ENCODE measurements around the gene RAB44. TPM values are rescaled to one million over a fixed set of nuclear protein-coding genes. Genes with fewer than 3 reads are reported as not detected.

The RAB44 gene
- total and polyA plus RNA-seq, 2 of the 4 experiments (the other 2 are of a cell fraction), result 0.03 TPM; not detected in 1

DNA sequence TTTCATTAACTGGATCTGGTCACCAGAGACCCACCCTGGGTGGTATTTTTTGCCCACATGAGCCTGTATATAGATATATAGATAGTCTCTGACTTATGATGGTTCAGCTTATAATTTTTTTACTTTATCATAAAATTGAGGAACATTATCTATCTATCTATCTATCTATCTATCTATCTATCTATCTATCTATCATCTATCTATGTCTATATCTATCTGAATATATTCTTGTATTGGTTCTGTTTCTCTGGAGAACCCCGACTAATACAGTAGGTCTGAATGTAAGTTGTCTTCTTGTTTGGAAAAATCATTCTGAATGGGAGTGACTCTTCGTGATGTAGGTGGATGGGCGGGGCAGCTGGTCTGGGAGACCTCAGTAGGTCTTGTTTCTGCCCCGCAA lies 32.4 kb upstream of the RAB44 start:
- no peak overlapping the region for H4K5ac ChIP-seq (ENCODE audit: low read depth, low read length)
- no peak overlapping the region for H2BK5ac ChIP-seq (ENCODE audit: low read depth, low read length, poor library complexity, severe bottlenecking)
- no peak for DNase-seq
- peaks cover 13% of the 10 kb centered on the region for H3K4me1 ChIP-seq (ENCODE audit: control insufficient read depth, insufficient read depth, low read length)
- peaks cover 0 to 23% of the 10 kb centered on the region in 2 experiments; a peak in 2 of 4 replicates for H3K79me1 ChIP-seq (ENCODE audit: low read depth in 1 of 2, low read length in 2 of 2)
- ChIA-PET POLR2A (ENCODE audit: unreplicated experiment) (interaction anchor here (0.8 kb wide), 1 partner anchor 13 kb away, joined by 4 read pairs; the partner anchor contains the start of gene CDKN1A), CTCF (no interaction called here)
- no peaks in the 10 kb centered on the region for H3K27me3 ChIP-seq (ENCODE audit: control insufficient read depth, insufficient read depth, low read length)
- ATAC-seq (ENCODE audit: low read depth), result no peak
- dilution Hi-C loops (cut with HindIII; ENCODE audit: low sequenced_read_pairs, unreplicated experiment) (no loop called here), intact Hi-C loops (cut with micrococcal nuclease) (no loop called here), in situ Hi-C loops (cut with MboI; ENCODE audit: low sequenced_read_pairs) (no loop called here)
- no peak overlapping the region for H4K8ac ChIP-seq (ENCODE audit: low read depth in 2 of 2, low read length in 2 of 2)
- no peaks in the 10 kb centered on the region for H4K20me1 ChIP-seq (ENCODE audit: insufficient read depth, low read length)
- no peak overlapping the region for H3K4me3 ChIP-seq (ENCODE audit: insufficient read depth, low read depth, low read length)
- peaks cover 19% of the 10 kb centered on the region for H3K9me1 ChIP-seq (ENCODE audit: insufficient read depth, low read length)
- H3K36me3 ChIP-seq (ENCODE audit: control insufficient read depth, insufficient read depth, low read length), result no peaks in the 10 kb centered on the region
- no peaks in the 10 kb centered on the region for H3K9me3 ChIP-seq (ENCODE audit: control insufficient read depth, insufficient read depth, low read length)
- no TSS peak for BruUV-seq (replicated peaks)
- no peak overlapping the region for H3K23ac ChIP-seq (ENCODE audit: low read depth, low read length)
- peak overlapping the region; percentile 41; the same call in 1 of the 2 replicates for H2BK120ac ChIP-seq (ENCODE audit: low read depth, low read length)
- H3K27ac ChIP-seq (ENCODE audit: insufficient read depth, low read length), result no peak overlapping the region
- no peak overlapping the region for H3K14ac ChIP-seq (replicated peaks; ENCODE audit: low read depth, low read length)
- peak overlapping the region; percentile 91; the same call in 1 of the 3 replicates for H2BK15ac ChIP-seq (ENCODE audit: low read depth, low read length)
- H3K4me2 ChIP-seq (ENCODE audit: low read depth, low read length), result no peak overlapping the region
- H2AK5ac ChIP-seq (ENCODE audit: low read depth, low read length), result no peak overlapping the region
- peak overlapping the region; percentile 70 for H2BK20ac ChIP-seq (ENCODE audit: low read depth, low read length)
- no peak overlapping the region; the same call in 1 of the 2 replicates for H3K4ac ChIP-seq (ENCODE audit: low read depth, low read length)
- H3K18ac ChIP-seq (ENCODE audit: low read depth, low read length), result no peak overlapping the region
- H3K56ac ChIP-seq (ENCODE audit: extremely low read depth, insufficient read depth, low read length), result no peak overlapping the region
- no peak overlapping the region for H2AK9ac ChIP-seq (replicated peaks; ENCODE audit: low read depth, low read length, poor library complexity)
- no CpG with 5 or more reads among the region's 4 CpGs for WGBS, 2 experiments (ENCODE audit: extremely low coverage in 2 of 2, insufficient read length in 1 of 2)
- no peak overlapping the region for H2AFZ ChIP-seq (replicated peaks; ENCODE audit: low read length, poor library complexity)
- H4K91ac ChIP-seq (ENCODE audit: insufficient read depth, low read depth, low read length), result 0 out of 2 replicates have a peak overlapping the region, but pooled peaks have one; percentile 12
- no peak overlapping the region for H3K9ac ChIP-seq (ENCODE audit: low read depth, low read length)
- no peak for TF ChIP-seq SMC3 (IDR thresholded peaks at IDR 0.05; ENCODE audit: low read depth, low read length)
- no peak for TF ChIP-seq MAFK (IDR thresholded peaks at IDR 0.05; ENCODE audit: low read depth, low read length)
- TF ChIP-seq, protein P1, sequence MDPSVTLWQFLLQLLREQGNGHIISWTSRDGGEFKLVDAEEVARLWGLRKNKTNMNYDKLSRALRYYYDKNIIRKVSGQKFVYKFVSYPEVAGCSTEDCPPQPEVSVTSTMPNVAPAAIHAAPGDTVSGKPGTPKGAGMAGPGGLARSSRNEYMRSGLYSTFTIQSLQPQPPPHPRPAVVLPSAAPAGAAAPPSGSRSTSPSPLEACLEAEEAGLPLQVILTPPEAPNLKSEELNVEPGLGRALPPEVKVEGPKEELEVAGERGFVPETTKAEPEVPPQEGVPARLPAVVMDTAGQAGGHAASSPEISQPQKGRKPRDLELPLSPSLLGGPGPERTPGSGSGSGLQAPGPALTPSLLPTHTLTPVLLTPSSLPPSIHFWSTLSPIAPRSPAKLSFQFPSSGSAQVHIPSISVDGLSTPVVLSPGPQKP (IDR thresholded peaks at IDR 0.05; ENCODE audit: borderline replicate concordance, low read depth, low read length), result no peak
- TF ChIP-seq RFX5 (IDR thresholded peaks at IDR 0.05; ENCODE audit: low read depth, low read length), result no peak
- no peak for TF ChIP-seq MAZ (IDR thresholded peaks at IDR 0.05; ENCODE audit: borderline replicate concordance, low read depth, low read length)
- TF ChIP-seq CHD1 (IDR thresholded peaks at IDR 0.05; ENCODE audit: low read depth, low read length), result no peak
- TF ChIP-seq CEBPB (IDR thresholded peaks at IDR 0.05; ENCODE audit: low read depth, low read length), result no peak
- no peak for TF ChIP-seq CTCF (conservative IDR thresholded peaks at IDR 0.05; ENCODE audit: low read depth, low read length)
- TF ChIP-seq BHLHE40 (IDR thresholded peaks at IDR 0.05; ENCODE audit: low read depth, low read length), result no peak

Measured in IMR-90 (cell line).